ENCODE measurements around the gene TMEM141. TPM values are rescaled to one million over a fixed set of nuclear protein-coding genes. Genes with fewer than 3 reads are reported as not detected.
A peak's percentile ranks its signal among the peaks of the same experiment; 100 is the strongest.

TMEM141 gene
- total RNA-seq, 1 donor from 2014 or later = 10.9 TPM

GRCh38 chr9:136803551-136804508 lies 12.7 kb downstream of the TMEM141 start:
- no peak for DNase-seq (ENCODE audit: low spot score in 2 of 2)
- Histone ChIP-seq H3K4me3 (no peak overlapping the region), H3K36me3 (no peaks in the 10 kb centered on the region), H3K27ac (no peak overlapping the region), H3K27me3 (peaks cover 6% of the 10 kb centered on the region), H3K4me1 (peaks cover 11 to 24% of the 10 kb centered on the region in 2 donors), H3K9me3 (no peaks in the 10 kb centered on the region)
- no peak for TF ChIP-seq CTCF (IDR thresholded peaks at IDR 0.05)
- intact Hi-C loops (cut with DNase I) = no loop called here

- DNase-seq (ENCODE audit: low spot score in 2 of 2) = no peak
- H3K4me3 ChIP-seq = no peak overlapping the region
- H3K27ac ChIP-seq = no peak overlapping the region
- H3K9me3 ChIP-seq = no peaks in the 10 kb centered on the region
- peaks cover 18 to 27% of the 10 kb centered on the region in 2 donors for H3K4me1 ChIP-seq
- no peaks in the 10 kb centered on the region for H3K36me3 ChIP-seq
- TF ChIP-seq CTCF (IDR thresholded peaks at IDR 0.05) = no peak
- intact Hi-C loops (cut with DNase I) = loop anchor here (5.0 kb wide), 2 partner anchors 43 to 138 kb away; partner anchors contain the start of genes FBXW5 and PHPT1
- H3K27me3 ChIP-seq = no peaks in the 10 kb centered on the region
Measured at GRCh38 chr9:136804509-136805206, 13.5 kb downstream of the TMEM141 start.

- H3K4me3 ChIP-seq = no peak overlapping the region
- no peaks in the 10 kb centered on the region for H3K36me3 ChIP-seq
- intact Hi-C loops (cut with DNase I) = loop anchor here (5.0 kb wide), 2 partner anchors 42 to 137 kb away; partner anchors contain the start of genes FBXW5 and PHPT1
- no peaks in the 10 kb centered on the region for H3K9me3 ChIP-seq
- H3K27ac ChIP-seq = no peak overlapping the region
- no peaks in the 10 kb centered on the region for H3K27me3 ChIP-seq
- no peak for TF ChIP-seq CTCF (IDR thresholded peaks at IDR 0.05)
- peaks cover 17 to 25% of the 10 kb centered on the region in 2 donors for H3K4me1 ChIP-seq
- no peak for DNase-seq (ENCODE audit: low spot score in 2 of 2)
Measured at GRCh38 chr9:136805207-136805740, 14.1 kb downstream of the TMEM141 start.

GRCh38 chr9:136806067-136806466 lies 14.9 kb downstream of the TMEM141 start:
- H3K4me1 ChIP-seq = peaks cover 15 to 23% of the 10 kb centered on the region in 2 donors
- no peaks in the 10 kb centered on the region for H3K9me3 ChIP-seq
- no peak overlapping the region for H3K27ac ChIP-seq
- no peaks in the 10 kb centered on the region for H3K27me3 ChIP-seq
- intact Hi-C loops (cut with DNase I) = loop anchor here (5.0 kb wide), 2 partner anchors 41 to 136 kb away; partner anchors contain the start of genes FBXW5 and PHPT1
- no peaks in the 10 kb centered on the region for H3K36me3 ChIP-seq
- DNase-seq (ENCODE audit: low spot score in 2 of 2) = no peak
- H3K4me3 ChIP-seq = no peak overlapping the region
- TF ChIP-seq CTCF (IDR thresholded peaks at IDR 0.05) = no peak

GRCh38 chr9:136806631-136807201 lies 15.6 kb downstream of the TMEM141 start:
- Histone ChIP-seq H3K27me3 (no peaks in the 10 kb centered on the region), H3K36me3 (no peaks in the 10 kb centered on the region), H3K9me3 (no peaks in the 10 kb centered on the region), H3K4me1 (peaks cover 15 to 23% of the 10 kb centered on the region in 2 donors), H3K27ac (peak overlapping the region in 1 of 2 donors; percentile 66), H3K4me3 (peak overlapping the region; percentile 97 to 100)
- no peak for TF ChIP-seq CTCF (IDR thresholded peaks at IDR 0.05)
- DNase-seq (ENCODE audit: low spot score in 2 of 2) = no peak
- intact Hi-C loops (cut with DNase I) = loop anchor here (1.0 to 5.0 kb wide), 3 partner anchors 15 to 136 kb away; partner anchors contain the start of genes FBXW5, PHPT1 and TMEM141

Data from ascending aorta (tissue), 2 donors.